Breast epithelium (tissue), 3 donors: ENCODE data around the gene ATP2C1.

Experiments
- POLR2AphosphoS5 ChIP-seq, 3 donors: sonication (generic); formaldehyde crosslinking; IDR thresholded peaks; one replicate each; pipeline ENCODE4 v1.6.1; 2017; ENCODE audit warnings: antibody characterized with exemption in 3 of 3
- TF ChIP-seq, protein P1 (sequence below), 3 donors: fragments of 450-650 bp; IDR thresholded peaks; one replicate each; pipeline ENCODE4 v1.5.1; 2016 to 2017; ENCODE audit warnings: antibody characterized with exemption in 3 of 3, mild to moderate bottlenecking in 3 of 3, moderate library complexity in 3 of 3

GRCh38 chr3:130916507-130917167, 22.8 kb downstream of the ATP2C1 start:
- TF ChIP-seq, protein P1, sequence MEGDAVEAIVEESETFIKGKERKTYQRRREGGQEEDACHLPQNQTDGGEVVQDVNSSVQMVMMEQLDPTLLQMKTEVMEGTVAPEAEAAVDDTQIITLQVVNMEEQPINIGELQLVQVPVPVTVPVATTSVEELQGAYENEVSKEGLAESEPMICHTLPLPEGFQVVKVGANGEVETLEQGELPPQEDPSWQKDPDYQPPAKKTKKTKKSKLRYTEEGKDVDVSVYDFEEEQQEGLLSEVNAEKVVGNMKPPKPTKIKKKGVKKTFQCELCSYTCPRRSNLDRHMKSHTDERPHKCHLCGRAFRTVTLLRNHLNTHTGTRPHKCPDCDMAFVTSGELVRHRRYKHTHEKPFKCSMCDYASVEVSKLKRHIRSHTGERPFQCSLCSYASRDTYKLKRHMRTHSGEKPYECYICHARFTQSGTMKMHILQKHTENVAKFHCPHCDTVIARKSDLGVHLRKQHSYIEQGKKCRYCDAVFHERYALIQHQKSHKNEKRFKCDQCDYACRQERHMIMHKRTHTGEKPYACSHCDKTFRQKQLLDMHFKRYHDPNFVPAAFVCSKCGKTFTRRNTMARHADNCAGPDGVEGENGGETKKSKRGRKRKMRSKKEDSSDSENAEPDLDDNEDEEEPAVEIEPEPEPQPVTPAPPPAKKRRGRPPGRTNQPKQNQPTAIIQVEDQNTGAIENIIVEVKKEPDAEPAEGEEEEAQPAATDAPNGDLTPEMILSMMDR (IDR thresholded peaks at IDR 0.05): no peak
- TF ChIP-seq POLR2AphosphoS5 (IDR thresholded peaks at IDR 0.05): no peak
